Measurements from ENCODE around the gene F11.

F11 gene

GRCh38 chr4:186265683-186266652, at the start of gene F11:
Gene F11, plus strand, starts transcription at chr4:186266189. Its CDS starts 948 bp downstream, at chr4:186267137.
- TF ChIP-seq TCF4 (CRISPR knock-in tag; IDR thresholded peaks at IDR 0.05; ENCODE audit: borderline replicate concordance) (no peak), SNAI2 (CRISPR knock-in tag; IDR thresholded peaks at IDR 0.05) (no peak), ARNTL (CRISPR knock-in tag; IDR thresholded peaks at IDR 0.05; ENCODE audit: borderline replicate concordance, low read depth) (no peak), ESRRG (CRISPR knock-in tag; IDR thresholded peaks at IDR 0.05) (no peak), ISL1 (CRISPR knock-in tag; IDR thresholded peaks at IDR 0.05) (no peak)
- TF ChIP-seq, protein P1, sequence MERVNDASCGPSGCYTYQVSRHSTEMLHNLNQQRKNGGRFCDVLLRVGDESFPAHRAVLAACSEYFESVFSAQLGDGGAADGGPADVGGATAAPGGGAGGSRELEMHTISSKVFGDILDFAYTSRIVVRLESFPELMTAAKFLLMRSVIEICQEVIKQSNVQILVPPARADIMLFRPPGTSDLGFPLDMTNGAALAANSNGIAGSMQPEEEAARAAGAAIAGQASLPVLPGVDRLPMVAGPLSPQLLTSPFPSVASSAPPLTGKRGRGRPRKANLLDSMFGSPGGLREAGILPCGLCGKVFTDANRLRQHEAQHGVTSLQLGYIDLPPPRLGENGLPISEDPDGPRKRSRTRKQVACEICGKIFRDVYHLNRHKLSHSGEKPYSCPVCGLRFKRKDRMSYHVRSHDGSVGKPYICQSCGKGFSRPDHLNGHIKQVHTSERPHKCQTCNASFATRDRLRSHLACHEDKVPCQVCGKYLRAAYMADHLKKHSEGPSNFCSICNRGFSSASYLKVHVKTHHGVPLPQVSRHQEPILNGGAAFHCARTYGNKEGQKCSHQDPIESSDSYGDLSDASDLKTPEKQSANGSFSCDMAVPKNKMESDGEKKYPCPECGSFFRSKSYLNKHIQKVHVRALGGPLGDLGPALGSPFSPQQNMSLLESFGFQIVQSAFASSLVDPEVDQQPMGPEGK (CRISPR knock-in tag; IDR thresholded peaks at IDR 0.05; ENCODE audit: borderline replicate concordance): no peak
- TF ChIP-seq, protein P2, sequence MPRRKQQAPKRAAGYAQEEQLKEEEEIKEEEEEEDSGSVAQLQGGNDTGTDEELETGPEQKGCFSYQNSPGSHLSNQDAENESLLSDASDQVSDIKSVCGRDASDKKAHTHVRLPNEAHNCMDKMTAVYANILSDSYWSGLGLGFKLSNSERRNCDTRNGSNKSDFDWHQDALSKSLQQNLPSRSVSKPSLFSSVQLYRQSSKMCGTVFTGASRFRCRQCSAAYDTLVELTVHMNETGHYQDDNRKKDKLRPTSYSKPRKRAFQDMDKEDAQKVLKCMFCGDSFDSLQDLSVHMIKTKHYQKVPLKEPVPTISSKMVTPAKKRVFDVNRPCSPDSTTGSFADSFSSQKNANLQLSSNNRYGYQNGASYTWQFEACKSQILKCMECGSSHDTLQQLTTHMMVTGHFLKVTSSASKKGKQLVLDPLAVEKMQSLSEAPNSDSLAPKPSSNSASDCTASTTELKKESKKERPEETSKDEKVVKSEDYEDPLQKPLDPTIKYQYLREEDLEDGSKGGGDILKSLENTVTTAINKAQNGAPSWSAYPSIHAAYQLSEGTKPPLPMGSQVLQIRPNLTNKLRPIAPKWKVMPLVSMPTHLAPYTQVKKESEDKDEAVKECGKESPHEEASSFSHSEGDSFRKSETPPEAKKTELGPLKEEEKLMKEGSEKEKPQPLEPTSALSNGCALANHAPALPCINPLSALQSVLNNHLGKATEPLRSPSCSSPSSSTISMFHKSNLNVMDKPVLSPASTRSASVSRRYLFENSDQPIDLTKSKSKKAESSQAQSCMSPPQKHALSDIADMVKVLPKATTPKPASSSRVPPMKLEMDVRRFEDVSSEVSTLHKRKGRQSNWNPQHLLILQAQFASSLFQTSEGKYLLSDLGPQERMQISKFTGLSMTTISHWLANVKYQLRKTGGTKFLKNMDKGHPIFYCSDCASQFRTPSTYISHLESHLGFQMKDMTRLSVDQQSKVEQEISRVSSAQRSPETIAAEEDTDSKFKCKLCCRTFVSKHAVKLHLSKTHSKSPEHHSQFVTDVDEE (CRISPR knock-in tag; IDR thresholded peaks at IDR 0.05): no peak
- ATAC-seq: no peak

DNA sequence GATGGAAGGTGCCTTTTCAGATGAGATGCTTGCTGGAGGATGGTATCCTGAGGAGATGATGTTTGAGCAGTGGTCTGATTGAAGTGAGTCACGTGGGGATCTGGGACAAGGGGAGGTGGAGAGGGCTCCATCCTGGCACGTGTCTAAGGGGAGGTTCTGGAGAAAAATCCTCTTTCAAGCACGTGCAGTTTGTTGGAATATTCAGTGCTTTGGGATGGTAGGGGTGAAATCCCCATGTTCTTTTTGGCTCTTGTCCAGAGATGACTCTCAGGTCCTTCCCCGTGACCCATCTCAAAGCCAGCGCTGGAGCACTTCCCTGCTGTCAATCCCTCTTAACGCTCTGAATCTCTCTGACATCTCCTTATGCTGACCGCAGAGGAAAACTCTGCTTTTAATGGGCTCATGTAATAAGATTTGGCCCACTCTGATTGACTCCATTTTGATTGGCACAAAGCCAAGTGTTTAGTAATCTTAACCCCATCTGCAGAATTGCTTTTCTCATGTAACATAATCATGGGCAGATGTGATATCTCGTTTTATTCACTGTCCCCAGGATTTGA, 49.4 kb upstream of the F11 start:
- ATAC-seq: peak; percentile 43; the same call in 1 of the 3 replicates
- TF ChIP-seq ZNF565 (CRISPR knock-in tag; conservative IDR thresholded peaks at IDR 0.05; ENCODE audit: low read depth) (no peak), CSRNP3 (CRISPR knock-in tag; IDR thresholded peaks at IDR 0.05) (0 out of 2 replicates have a peak, but pooled peaks have one; percentile 65), ISL1 (CRISPR knock-in tag; IDR thresholded peaks at IDR 0.05) (peak; percentile 80), ARNTL (CRISPR knock-in tag; IDR thresholded peaks at IDR 0.05; ENCODE audit: borderline replicate concordance, low read depth) (no peak), ZFP3 (CRISPR knock-in tag; IDR thresholded peaks at IDR 0.05) (no peak), GLIS3 (CRISPR knock-in tag; IDR thresholded peaks at IDR 0.05) (0 out of 2 replicates have a peak, but pooled peaks have one; percentile 34), OSR1 (CRISPR knock-in tag; IDR thresholded peaks at IDR 0.05) (no peak), SNAI2 (CRISPR knock-in tag; IDR thresholded peaks at IDR 0.05) (no peak), ZNF8 (CRISPR knock-in tag; IDR thresholded peaks at IDR 0.05) (peak; percentile 12; the same call in 1 of the 2 replicates), CSDC2 (CRISPR knock-in tag; IDR thresholded peaks at IDR 0.05) (no peak), ZNF70 (CRISPR knock-in tag; IDR thresholded peaks at IDR 0.05) (no peak), ZC3H10 (CRISPR knock-in tag; IDR thresholded peaks at IDR 0.05) (no peak), RARB (CRISPR knock-in tag; IDR thresholded peaks at IDR 0.05) (no peak), ESRRG (CRISPR knock-in tag; IDR thresholded peaks at IDR 0.05) (peak; percentile 31; the same call in 1 of the 2 replicates), POU6F1 (CRISPR knock-in tag; IDR thresholded peaks at IDR 0.05; ENCODE audit: borderline replicate concordance, low read depth) (no peak), ZFP30 (CRISPR knock-in tag; IDR thresholded peaks at IDR 0.05) (no peak), PPARA (CRISPR knock-in tag; IDR thresholded peaks at IDR 0.05; ENCODE audit: borderline replicate concordance) (no peak), BACH2 (CRISPR knock-in tag; IDR thresholded peaks at IDR 0.05; ENCODE audit: borderline replicate concordance) (no peak), TOX (CRISPR knock-in tag; IDR thresholded peaks at IDR 0.05; ENCODE audit: borderline replicate concordance) (no peak), TCF4 (CRISPR knock-in tag; IDR thresholded peaks at IDR 0.05; ENCODE audit: borderline replicate concordance) (peak; percentile 83)
- TF ChIP-seq, protein P1 (CRISPR knock-in tag; IDR thresholded peaks at IDR 0.05; ENCODE audit: borderline replicate concordance): no peak
- TF ChIP-seq, protein P2 (CRISPR knock-in tag; IDR thresholded peaks at IDR 0.05): peak; percentile 93
- TF ChIP-seq, protein P3, sequence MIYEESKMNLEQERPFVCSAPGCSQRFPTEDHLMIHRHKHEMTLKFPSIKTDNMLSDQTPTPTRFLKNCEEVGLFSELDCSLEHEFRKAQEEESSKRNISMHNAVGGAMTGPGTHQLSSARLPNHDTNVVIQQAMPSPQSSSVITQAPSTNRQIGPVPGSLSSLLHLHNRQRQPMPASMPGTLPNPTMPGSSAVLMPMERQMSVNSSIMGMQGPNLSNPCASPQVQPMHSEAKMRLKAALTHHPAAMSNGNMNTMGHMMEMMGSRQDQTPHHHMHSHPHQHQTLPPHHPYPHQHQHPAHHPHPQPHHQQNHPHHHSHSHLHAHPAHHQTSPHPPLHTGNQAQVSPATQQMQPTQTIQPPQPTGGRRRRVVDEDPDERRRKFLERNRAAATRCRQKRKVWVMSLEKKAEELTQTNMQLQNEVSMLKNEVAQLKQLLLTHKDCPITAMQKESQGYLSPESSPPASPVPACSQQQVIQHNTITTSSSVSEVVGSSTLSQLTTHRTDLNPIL (CRISPR knock-in tag; IDR thresholded peaks at IDR 0.05; ENCODE audit: low read depth): 0 out of 2 replicates have a peak, but pooled peaks have one; percentile 27
